Activated CD4-positive, alpha-beta memory T cell treated with anti-CD3 and anti-CD28 coated beads, Interleukin-2, amount 10 ng/mL, durations not matched to agents 7 days and 5 days (primary cell): ENCODE measurements around the gene EPN3. TPM values are rescaled to one million over a fixed set of nuclear protein-coding genes. Genes with fewer than 3 reads are reported as not detected.

Experiments
- CTCF ChIA-PET: fragments of 350-600 bp; sonication (Branson Sonifier 250); formaldehyde crosslinking; loops from one replicate; lab custom pipeline; 2021; ENCODE audit warnings: antibody characterized with exemption, inconsistent platforms; lab: Charles Lee
- POLR2A ChIA-PET: fragments of 350-600 bp; sonication (Branson Sonifier 250); formaldehyde crosslinking; loops from one replicate; lab custom pipeline; 2021; ENCODE audit warnings: antibody characterized with exemption; lab: Charles Lee
- DNase-seq: peaks from one replicate; pipeline ENCODE4 v3.0.0-alpha.2; 2020
- H3K27ac Mint-ChIP-seq: one replicate; pipeline ENCODE4 v1.8.0; 2021; ENCODE audit warnings: mild to moderate bottlenecking, mixed read lengths
- H3K27me3 Mint-ChIP-seq: one replicate; pipeline ENCODE4 v1.8.0; 2021; ENCODE audit warnings: mixed read lengths
- H3K36me3 Mint-ChIP-seq: one replicate; pipeline ENCODE4 v1.8.0; 2021; ENCODE audit warnings: low read depth, mixed read lengths
- H3K4me1 Mint-ChIP-seq: one replicate; pipeline ENCODE4 v1.8.0; 2021; ENCODE audit warnings: mixed read lengths
- H3K4me3 Mint-ChIP-seq: one replicate; pipeline ENCODE4 v1.8.0; 2021; ENCODE audit warnings: mild to moderate bottlenecking, mixed read lengths
- H3K9me3 Mint-ChIP-seq: one replicate; pipeline ENCODE4 v1.8.0; 2021; ENCODE audit warnings: mixed read lengths
- total RNA-seq, 2 experiments: library from RNA; stranded (reverse); gene quantifications; one replicate each; pipeline ENCODE4 v1.2.3, GENCODE V29; 2021

Gene EPN3
- not detected for total RNA-seq

GRCh38 chr17:50532452-50533024 lies at the start of gene EPN3:
TSS of gene EPN3 (plus strand) at chr17:50532735. CDS start at chr17:50536557, 3,822 bp downstream.
- no peak within 1 kb of the TSS for H3K4me3 Mint-ChIP-seq
- POLR2A ChIA-PET, result interaction anchor here (1.3 kb wide), 1 partner anchor 49 kb away, joined by 3 read pairs; no protein-coding TSS in a partner anchor

GRCh38 chr17:50483266-50483665 lies 49.3 kb upstream of the EPN3 start:
- Mint-ChIP-seq H3K27me3 (no peaks in the 10 kb centered on the region), H3K27ac (no peak overlapping the region), H3K4me3 (no peak overlapping the region), H3K36me3 (peaks cover 5% of the 10 kb centered on the region), H3K9me3 (no peaks in the 10 kb centered on the region), H3K4me1 (peaks cover 20% of the 10 kb centered on the region)
- POLR2A ChIA-PET, result interaction anchor here (1.4 to 1.7 kb wide), 3 partner anchors 10 to 50 kb away, joined by 3 to 6 read pairs (median 5); no protein-coding TSS in a partner anchor
- CTCF ChIA-PET, result interaction anchor here (0.7 to 3.4 kb wide), 8 partner anchors 18 to 214 kb away, joined by 3 to 29 read pairs (median 4); partner anchors contain the start of genes CACNA1G and LRRC59
- DNase-seq, result no peak

More at GRCh38 chr17:50532452-50533024, at the start of gene EPN3:
- CTCF ChIA-PET, result no interaction called here
- Mint-ChIP-seq H3K9me3 (no peaks in the 10 kb centered on the region), H3K27ac (no peak within 1 kb of the TSS), H3K36me3 (no peaks in the 10 kb centered on the region), H3K4me1 (peaks cover 6% of the 10 kb centered on the region), H3K27me3 (peaks cover 54% of the 10 kb centered on the region)
- DNase-seq, result no peak

- DNase-seq, result no peak
- peaks cover 13% of the 10 kb centered on the region for H3K4me1 Mint-ChIP-seq
- H3K36me3 Mint-ChIP-seq, result peaks cover 5% of the 10 kb centered on the region
- H3K27ac Mint-ChIP-seq, result no peak overlapping the region
- no peaks in the 10 kb centered on the region for H3K9me3 Mint-ChIP-seq
- ChIA-PET POLR2A (interaction anchor here (0.8 to 1.7 kb wide), 5 partner anchors 9 to 381 kb away, joined by 3 to 6 read pairs (median 3); partner anchors contain the start of gene TOB1), CTCF (interaction anchor here (0.6 to 3.4 kb wide), 9 partner anchors 8 to 221 kb away, joined by 3 to 29 read pairs (median 4); no protein-coding TSS in a partner anchor)
- H3K4me3 Mint-ChIP-seq, result no peak overlapping the region
- no peaks in the 10 kb centered on the region for H3K27me3 Mint-ChIP-seq
These were observed 48.0 kb upstream of the EPN3 start for GRCh38 chr17:50484386-50485155.

GRCh38 chr17:50487213-50488096 lies 45.1 kb upstream of the EPN3 start:
- POLR2A ChIA-PET, result interaction anchor here (0.8 to 1.0 kb wide), 2 partner anchors 28 to 54 kb away, joined by 3 read pairs; no protein-coding TSS in a partner anchor
- Mint-ChIP-seq H3K36me3 (peaks cover 5% of the 10 kb centered on the region), H3K4me1 (peaks cover 4% of the 10 kb centered on the region), H3K27me3 (no peaks in the 10 kb centered on the region), H3K27ac (no peak overlapping the region), H3K4me3 (no peak overlapping the region), H3K9me3 (no peaks in the 10 kb centered on the region)
- DNase-seq, result no peak
- CTCF ChIA-PET, result interaction anchor here (1.8 kb wide), 1 partner anchor 14 kb away, joined by 10 read pairs; no protein-coding TSS in a partner anchor

- CTCF ChIA-PET, result interaction anchor here (1.2 to 1.8 kb wide), 2 partner anchors 10 to 12 kb away, joined by 4 to 10 read pairs; no protein-coding TSS in a partner anchor
- Mint-ChIP-seq H3K9me3 (no peaks in the 10 kb centered on the region), H3K4me1 (no peaks in the 10 kb centered on the region), H3K27me3 (no peaks in the 10 kb centered on the region), H3K27ac (no peak overlapping the region), H3K36me3 (peaks cover 2% of the 10 kb centered on the region), H3K4me3 (no peak overlapping the region)
- DNase-seq, result no peak
- POLR2A ChIA-PET, result interaction anchor here (1.0 kb wide), 1 partner anchor 53 kb away, joined by 3 read pairs; no protein-coding TSS in a partner anchor
These were observed 43.7 kb upstream of the EPN3 start for GRCh38 chr17:50488880-50489279.

GRCh38 chr17:50491505-50491904 lies 41.0 kb upstream of the EPN3 start:
- no peaks in the 10 kb centered on the region for H3K27me3 Mint-ChIP-seq
- no peak overlapping the region for H3K27ac Mint-ChIP-seq
- no peaks in the 10 kb centered on the region for H3K36me3 Mint-ChIP-seq
- DNase-seq, result no peak
- no peaks in the 10 kb centered on the region for H3K4me1 Mint-ChIP-seq
- no peaks in the 10 kb centered on the region for H3K9me3 Mint-ChIP-seq
- CTCF ChIA-PET, result no interaction called here
- H3K4me3 Mint-ChIP-seq, result no peak overlapping the region
- POLR2A ChIA-PET, result no interaction called here

GRCh38 chr17:50492214-50492613 lies 40.3 kb upstream of the EPN3 start:
- Mint-ChIP-seq H3K9me3 (no peaks in the 10 kb centered on the region), H3K4me3 (no peak overlapping the region)

GRCh38 chr17:50493744-50494143 lies 38.8 kb upstream of the EPN3 start:
- H3K9me3 Mint-ChIP-seq, result no peaks in the 10 kb centered on the region
- CTCF ChIA-PET, result interaction anchor here (1.4 to 2.2 kb wide), 2 partner anchors 9 to 15 kb away, joined by 4 read pairs; partner anchors contain the start of gene RSAD1

More at GRCh38 chr17:50492214-50492613, 40.3 kb upstream of the EPN3 start:
- H3K27me3 Mint-ChIP-seq, result no peaks in the 10 kb centered on the region
- ChIA-PET CTCF (interaction anchor here (0.7 to 2.2 kb wide), 4 partner anchors 8 to 214 kb away, joined by 3 to 4 read pairs (median 4); partner anchors contain the start of gene RSAD1), POLR2A (interaction anchor here (2.3 kb wide), 1 partner anchor 12 kb away, joined by 6 read pairs; no protein-coding TSS in a partner anchor)
- H3K27ac Mint-ChIP-seq, result no peak overlapping the region
- H3K36me3 Mint-ChIP-seq, result no peaks in the 10 kb centered on the region
- H3K4me1 Mint-ChIP-seq, result no peaks in the 10 kb centered on the region
- DNase-seq, result no peak

GRCh38 chr17:50495217-50495823 lies 37.2 kb upstream of the EPN3 start:
- Mint-ChIP-seq H3K27me3 (peaks cover 3% of the 10 kb centered on the region), H3K4me1 (no peaks in the 10 kb centered on the region), H3K36me3 (no peaks in the 10 kb centered on the region), H3K27ac (no peak overlapping the region), H3K4me3 (no peak overlapping the region), H3K9me3 (no peaks in the 10 kb centered on the region)
- ChIA-PET CTCF (interaction anchor here (1.0 to 2.2 kb wide), 2 partner anchors 16 to 98 kb away, joined by 3 to 5 read pairs; partner anchors contain the start of gene LRRC59), POLR2A (no interaction called here)
- DNase-seq, result no peak

More at GRCh38 chr17:50493744-50494143, 38.8 kb upstream of the EPN3 start:
- H3K27ac Mint-ChIP-seq, result no peak overlapping the region
- H3K36me3 Mint-ChIP-seq, result no peaks in the 10 kb centered on the region
- peaks cover 1% of the 10 kb centered on the region for H3K27me3 Mint-ChIP-seq
- no peak for DNase-seq
- POLR2A ChIA-PET, result interaction anchor here (1.4 to 2.3 kb wide), 2 partner anchors 10 to 11 kb away, joined by 5 to 6 read pairs; no protein-coding TSS in a partner anchor
- no peak overlapping the region for H3K4me3 Mint-ChIP-seq
- H3K4me1 Mint-ChIP-seq, result no peaks in the 10 kb centered on the region

- no peaks in the 10 kb centered on the region for H3K36me3 Mint-ChIP-seq
- DNase-seq, result no peak
- no peaks in the 10 kb centered on the region for H3K4me1 Mint-ChIP-seq
- ChIA-PET CTCF (interaction anchor here (0.7 to 2.2 kb wide), 3 partner anchors 11 to 99 kb away, joined by 3 to 5 read pairs (median 3); partner anchors contain the start of gene LRRC59), POLR2A (no interaction called here)
- H3K27me3 Mint-ChIP-seq, result peaks cover 3% of the 10 kb centered on the region
- no peaks in the 10 kb centered on the region for H3K9me3 Mint-ChIP-seq
- no peak overlapping the region for H3K4me3 Mint-ChIP-seq
- no peak overlapping the region for H3K27ac Mint-ChIP-seq
These were observed 36.6 kb upstream of the EPN3 start for GRCh38 chr17:50495918-50496317.

GRCh38 chr17:50498021-50498874 lies 34.3 kb upstream of the EPN3 start:
- POLR2A ChIA-PET, result no interaction called here
- DNase-seq, result no peak
- no peaks in the 10 kb centered on the region for H3K9me3 Mint-ChIP-seq
- no peak overlapping the region for H3K4me3 Mint-ChIP-seq
- peaks cover 10% of the 10 kb centered on the region for H3K4me1 Mint-ChIP-seq
- no peaks in the 10 kb centered on the region for H3K36me3 Mint-ChIP-seq
- no peak overlapping the region for H3K27ac Mint-ChIP-seq
- CTCF ChIA-PET, result interaction anchor here (0.7 to 0.8 kb wide), 2 partner anchors 9 to 802 kb away, joined by 3 read pairs; no protein-coding TSS in a partner anchor
- peaks cover 3% of the 10 kb centered on the region for H3K27me3 Mint-ChIP-seq
